HCT116 (cell line): ENCODE results near the gene CCDC127. TPM values are rescaled to one million over a fixed set of nuclear protein-coding genes. Genes with fewer than 3 reads are reported as not detected.
A peak's percentile ranks its signal among the peaks of the same experiment; 100 is the strongest.
"Not testable (repeated sequence)": the region's sequence is repeated elsewhere in the genome, so short reads cannot be mapped to it uniquely, and the experiment has no call there.

ENCODE experiments used
- ATAC-seq: fragments of 200-7000 bp; cut with Tn5 transposase; 2 replicates; pipeline ENCODE4 v1.9.1; 2020; ENCODE audit warnings: mild to moderate bottlenecking, moderate library complexity
- BruUV-seq: library from RNA; stranded (reverse); fragments of 400-500 nt; replicated peaks from 2 replicates; lab custom pipeline; 2021; lab: Mats Ljungman, UMichigan
- CTCF ChIA-PET: fragments of 300-600 bp; sonication (Branson Sonifier 250); formaldehyde crosslinking; loops from one replicate; lab custom pipeline; 2021; ENCODE audit warnings: antibody characterized with exemption; lab: Charles Lee
- POLR2A ChIA-PET: fragments of 300-600, 350-600 bp; sonication (Branson Sonifier 250); formaldehyde crosslinking; loops from one replicate; lab custom pipeline; 2021; ENCODE audit warnings: antibody characterized with exemption; lab: Charles Lee
- RAD21 ChIA-PET, 2 experiments: fragments of 300-600 bp; sonication (Branson Sonifier 250); formaldehyde crosslinking; loops; one replicate each; lab custom pipeline; 2023; ENCODE audit warnings: low total read pairs in 2 of 2; ENCODE audit not compliant: uncharacterized antibody in 2 of 2, unreplicated experiment in 2 of 2, low non-redundant PET in 1 of 2; lab: Charles Lee
- DNase-seq: peaks from one replicate; pipeline ENCODE4 v3.0.0-alpha.2; 2010; ENCODE audit warnings: low read depth, low spot score
- H2AFZ ChIP-seq: fragments of 200-600 bp; shearing (Covaris generic), sonication (generic); 2 replicates; pipeline ENCODE4 v1.6.1; 2017; ENCODE audit warnings: low read depth, mixed run types, mixed read lengths, antibody characterized with exemption, low read length; ENCODE audit not compliant: poor library complexity, severe bottlenecking
- H3K27ac ChIP-seq: 2 replicates; pipeline ENCODE4 v1.5.1; 2012; ENCODE audit warnings: low read depth, low read length
- H3K27me3 ChIP-seq: fragments of 200-600 bp; sonication (generic); 2 replicates; pipeline ENCODE4 v1.6.1; 2016; ENCODE audit warnings: mixed run types, low read length, mixed read lengths; ENCODE audit not compliant: insufficient read depth
- H3K36me3 ChIP-seq, 2 experiments: fragments of 200-500 bp in 1 of 2; fragments of 200-600 bp in 1 of 2; sonication (Bioruptor generic) in 1 of 2; sonication (generic) in 1 of 2; 2 replicates each; pipeline versions ENCODE4 v1.5.1 to v1.6.1; 2014 to 2016; ENCODE audit warnings: low read length in 2 of 2, inconsistent platforms in 1 of 2, mixed read lengths in 1 of 2, mixed run types in 1 of 2; ENCODE audit not compliant: insufficient read depth in 2 of 2, control insufficient read depth in 1 of 2
- H3K4me1 ChIP-seq, 2 experiments: fragments of 200-600 bp in 1 of 2; sonication (generic) in 1 of 2; 2 replicates each; pipeline versions ENCODE4 v1.5.1 to v1.6.1; 2012 to 2017; ENCODE audit warnings: low read length in 2 of 2, inconsistent platforms in 1 of 2, mild to moderate bottlenecking in 1 of 2, mixed read lengths in 1 of 2, mixed run types in 1 of 2, moderate library complexity in 1 of 2; ENCODE audit not compliant: insufficient read depth in 2 of 2, control insufficient read depth in 1 of 2
- H3K4me2 ChIP-seq: fragments of 200-600 bp; sonication (generic); 2 replicates; pipeline ENCODE4 v1.6.1; 2017; ENCODE audit warnings: mixed run types, low read length, mixed read lengths
- H3K4me3 ChIP-seq, 2 experiments: fragments of 200-600 bp in 1 of 2; sonication (generic) in 1 of 2; replicated peaks in 1 of 2; 2 replicates each; pipeline ENCODE4 v1.5.1; 2011 to 2016; ENCODE audit warnings: low read length in 2 of 2, control low read depth in 1 of 2, low read depth in 1 of 2, mild to moderate bottlenecking in 1 of 2, mixed read lengths in 1 of 2, mixed run types in 1 of 2
- H3K79me2 ChIP-seq: fragments of 200-600 bp; sonication (generic); 2 replicates; pipeline ENCODE4 v1.6.1; 2017; ENCODE audit warnings: mild to moderate bottlenecking, mixed run types, low read length, moderate library complexity, mixed read lengths; ENCODE audit not compliant: insufficient read depth
- H3K9ac ChIP-seq: fragments of 200-600 bp; sonication (generic); 2 replicates; pipeline ENCODE4 v1.6.1; 2016; ENCODE audit warnings: low read length, mixed read lengths
- H3K9me2 ChIP-seq: fragments of 200-600 bp; sonication (generic), shearing (Covaris generic); 2 replicates; pipeline ENCODE4 v1.6.1; 2017; ENCODE audit warnings: mixed run types, mild to moderate bottlenecking, moderate library complexity; ENCODE audit not compliant: insufficient read depth
- H3K9me3 ChIP-seq, 2 experiments: fragments of 200-500 bp in 1 of 2; fragments of 200-600 bp in 1 of 2; sonication (Bioruptor generic) in 1 of 2; sonication (generic) in 1 of 2; 2 replicates each; pipeline ENCODE4 v1.6.1; 2014 to 2017; ENCODE audit warnings: low read length in 2 of 2, mixed read lengths in 2 of 2, inconsistent platforms in 1 of 2, low read depth in 1 of 2, mild to moderate bottlenecking in 1 of 2, mixed run types in 1 of 2, moderate library complexity in 1 of 2; ENCODE audit not compliant: control insufficient read depth in 1 of 2, insufficient read depth in 1 of 2
- H4K20me1 ChIP-seq: fragments of 200-600 bp; sonication (generic), shearing (Covaris generic); 2 replicates; pipeline ENCODE4 v1.6.1; 2017; ENCODE audit warnings: mixed run types, mild to moderate bottlenecking, moderate library complexity; ENCODE audit not compliant: insufficient read depth
- CBX3 ChIP-seq: IDR thresholded peaks from 2 replicates; pipeline ENCODE4 v1.6.1; 2012; ENCODE audit warnings: low read depth
- JUND ChIP-seq: IDR thresholded peaks from 2 replicates; pipeline ENCODE4 v1.6.1; 2012
- YY1 ChIP-seq: IDR thresholded peaks from 2 replicates; pipeline ENCODE4 v1.6.1; 2011; ENCODE audit warnings: low read length, low read depth, moderate library complexity, mild to moderate bottlenecking; ENCODE audit not compliant: insufficient replicate concordance; ENCODE audit errors: extremely low read depth
- ZFX ChIP-seq: fragments of 450-650 bp; IDR thresholded peaks from 2 replicates; pipeline ENCODE4 v1.6.1; 2017
- intact Hi-C: fragments of 100-400 bp; cut with micrococcal nuclease; formaldehyde crosslinking; loops from 2 replicates; pipeline ENCODE4 v1.10.0; 2022
- total RNA-seq: library from RNA; stranded (reverse); gene quantifications from one replicate; pipeline ENCODE4 v1.2.1, GENCODE V29; 2021; ENCODE audit not compliant: unreplicated experiment

The CCDC127 gene
- total RNA-seq, 1 experiment from 2014 or later, result 5.1 TPM

DNA sequence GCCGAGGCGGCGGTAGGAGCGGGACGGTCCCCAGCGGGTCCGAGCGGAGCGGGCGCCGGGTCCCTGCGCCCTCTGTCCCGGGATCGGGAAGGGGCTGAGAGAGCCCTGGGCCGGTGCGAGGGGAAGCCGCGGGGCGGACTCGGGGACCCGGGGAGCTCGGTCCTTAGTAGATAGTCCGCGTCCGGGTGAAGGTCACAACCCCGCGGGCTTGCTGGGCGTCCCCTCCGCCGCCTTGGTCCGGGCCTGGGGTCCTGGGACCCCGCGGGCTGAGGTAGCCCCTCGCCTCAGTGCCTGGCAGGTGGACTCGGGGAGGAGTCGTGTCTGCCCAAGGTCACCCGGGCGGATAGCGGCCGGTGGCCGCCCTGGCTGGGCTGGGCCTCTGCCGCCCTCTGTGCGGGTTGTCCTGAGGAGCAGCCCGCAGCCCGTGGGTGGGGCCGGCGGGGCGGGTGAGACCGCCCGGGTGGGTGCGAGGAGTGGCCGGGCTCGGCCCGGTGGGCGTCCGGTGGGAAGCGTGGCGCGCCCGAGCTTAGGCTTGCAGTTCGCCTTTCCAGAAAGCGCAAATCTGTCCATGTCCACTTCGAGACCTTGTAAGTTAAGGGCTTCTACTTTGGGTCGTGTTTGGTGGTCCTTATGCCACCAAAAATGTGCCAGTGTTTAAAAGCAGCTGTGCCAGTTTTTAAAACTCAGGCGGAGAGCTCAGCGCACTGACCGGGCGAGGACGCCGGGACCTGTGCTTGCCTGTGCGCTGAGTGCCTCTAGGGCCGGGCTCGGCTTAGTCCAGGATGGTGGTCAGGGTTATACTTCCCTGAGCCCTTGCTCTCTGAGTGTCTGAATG, 721 bp upstream of the CCDC127 start:
- H3K27ac ChIP-seq, result peak overlapping the region; percentile 74

DNA sequence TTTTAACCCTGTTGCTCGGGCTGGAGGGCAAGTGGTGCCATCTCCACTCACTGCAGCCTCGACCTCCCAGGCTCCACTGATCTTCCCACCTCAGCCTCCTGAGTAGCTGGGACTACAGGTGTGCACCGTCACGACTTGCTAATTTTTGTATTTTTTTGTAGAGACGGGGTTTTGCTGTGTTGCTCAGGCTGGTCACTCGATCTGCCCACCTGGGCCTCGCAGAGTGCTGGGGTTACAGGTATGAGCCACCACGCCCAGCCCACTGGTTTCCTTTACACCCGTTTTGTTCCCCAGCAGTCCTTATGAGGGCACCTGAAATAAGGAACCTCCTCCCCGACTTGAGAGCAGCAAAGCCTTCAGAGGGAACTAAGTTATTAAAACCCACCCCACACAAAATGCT, 1.9 kb downstream of the CCDC127 start:
- H3K4me2 ChIP-seq, H3K36me3 ChIP-seq, ATAC-seq, H2AFZ ChIP-seq, H3K4me1 ChIP-seq, H3K9ac ChIP-seq, DNase-seq, H3K9me3 ChIP-seq, H3K27me3 ChIP-seq, CTCF ChIA-PET, H3K27ac ChIP-seq, H3K9me2 ChIP-seq, RAD21 ChIA-PET, POLR2A ChIA-PET, H4K20me1 ChIP-seq, intact Hi-C loops, BruUV-seq, H3K4me3 ChIP-seq: not testable (repeated sequence)
- peaks cover 40% of the 10 kb centered on the region for H3K79me2 ChIP-seq

More for the DNA sequence above, 721 bp upstream of the CCDC127 start:
- 0 out of 4 replicates have a peak, but pooled peaks cover 2 to 4% of the 10 kb centered on the region in 2 experiments for H3K36me3 ChIP-seq
- intact Hi-C loops, result no loop called here
- no peaks in the 10 kb centered on the region; the same call in 1 of the 2 replicates for H4K20me1 ChIP-seq
- peaks cover 64% of the 10 kb centered on the region for H3K79me2 ChIP-seq
- ATAC-seq (peak; percentile 57), DNase-seq (no peak)
- no peak overlapping the region for H2AFZ ChIP-seq
- H3K4me2 ChIP-seq, result peak overlapping the region; percentile 67
- RAD21 ChIA-PET, result no interaction called here
- H3K4me1 ChIP-seq, result peaks cover 0 to 10% of the 10 kb centered on the region in 2 experiments; a peak in 1 of 4 replicates
- H3K27me3 ChIP-seq, result no peaks in the 10 kb centered on the region
- H3K4me3 ChIP-seq, result peak overlapping the region; percentile 86
- no TSS peak for BruUV-seq
- CTCF ChIA-PET, result interaction anchor here (1.0 to 1.4 kb wide), 2 partner anchors 30 kb away, joined by 4 read pairs; no protein-coding TSS in a partner anchor
- TF ChIP-seq ZFX, result peak; percentile 46; the same call in 1 of the 2 replicates
- TF ChIP-seq JUND, result no peak
- no peak for TF ChIP-seq YY1
- no peak for TF ChIP-seq CBX3
- peak overlapping the region; percentile 92 for H3K9ac ChIP-seq
- POLR2A ChIA-PET, result interaction anchor here (1.0 kb wide), 1 partner anchor 30 kb away, joined by 3 read pairs; no protein-coding TSS in a partner anchor
- no peaks in the 10 kb centered on the region for H3K9me3 ChIP-seq
- H3K9me2 ChIP-seq, result no peaks in the 10 kb centered on the region

DNA sequence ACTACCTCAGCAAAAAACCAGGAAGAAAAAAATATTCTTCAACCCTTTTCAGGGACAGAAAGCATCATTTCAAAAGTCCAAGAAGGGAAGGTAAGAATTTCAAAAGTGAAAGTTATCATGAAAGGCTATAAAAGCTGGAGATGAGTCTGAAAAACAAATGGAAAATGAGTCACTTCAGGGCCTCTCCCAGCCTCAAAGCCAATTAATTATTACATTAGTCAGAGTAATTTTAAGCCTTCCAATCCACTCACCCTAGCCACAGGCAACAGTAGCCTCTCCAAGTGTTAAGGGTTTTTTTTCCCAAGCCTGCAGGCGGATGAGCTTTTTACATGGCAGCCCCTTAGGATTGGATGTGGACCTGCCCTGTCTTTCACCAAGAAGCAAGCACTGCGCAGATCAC, 2.7 kb downstream of the CCDC127 start:
- H3K4me1 ChIP-seq, intact Hi-C loops, DNase-seq, POLR2A ChIA-PET, H2AFZ ChIP-seq, ATAC-seq, H3K27ac ChIP-seq, H3K4me2 ChIP-seq, H3K27me3 ChIP-seq, H3K4me3 ChIP-seq, BruUV-seq, RAD21 ChIA-PET, H3K9me2 ChIP-seq, H4K20me1 ChIP-seq, H3K36me3 ChIP-seq, H3K9ac ChIP-seq, H3K9me3 ChIP-seq, CTCF ChIA-PET: not testable (repeated sequence)
- H3K79me2 ChIP-seq, result peaks cover 34% of the 10 kb centered on the region
